ENCODE measurements around the gene PILRB.
A peak's percentile ranks its signal among the peaks of the same experiment; 100 is the strongest.
"Not testable (repeated sequence)": the region's sequence is repeated elsewhere in the genome, so short reads cannot be mapped to it uniquely, and the experiment has no call there.

PILRB gene

DNA sequence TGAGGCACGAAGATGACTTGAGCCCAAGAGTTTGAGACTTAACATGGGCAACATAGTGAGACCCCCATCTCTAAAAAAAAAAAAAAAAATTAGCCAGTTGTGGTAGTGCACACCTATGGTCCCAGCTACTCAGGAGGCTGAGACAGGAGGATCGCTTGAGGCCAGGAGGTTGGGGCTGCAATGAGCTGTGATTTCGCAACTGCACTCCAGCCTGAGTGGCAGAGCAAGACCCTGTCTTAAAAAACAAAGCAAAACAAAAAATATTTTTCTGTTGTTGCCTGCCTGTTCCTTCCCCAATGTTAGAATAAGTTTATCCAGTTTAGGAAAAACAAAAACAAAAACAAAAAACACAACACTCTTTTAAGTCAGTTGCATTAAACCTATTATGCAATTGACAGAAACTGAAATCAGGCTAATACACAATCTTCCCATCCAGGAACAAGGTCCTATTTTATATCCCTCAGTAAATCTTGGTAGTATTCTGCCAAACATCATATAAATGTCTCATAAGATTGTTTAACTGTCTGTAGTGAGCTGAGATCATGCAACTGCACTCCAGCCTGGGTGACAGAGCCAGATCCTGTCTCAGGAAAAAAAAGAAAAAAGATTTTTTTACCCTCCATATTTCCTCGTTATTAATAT is 20.3 kb downstream of the PILRB start:
- DNase-seq, result no peak

- DNase-seq, result peak; percentile 80 to 95 (median 90)
Observed at GRCh38 chr7:100380196-100380595, 22.3 kb downstream of the PILRB start.

- not testable (repeated sequence) for DNase-seq
Observed at GRCh38 chr7:100381531-100382233, 23.8 kb downstream of the PILRB start.

DNA sequence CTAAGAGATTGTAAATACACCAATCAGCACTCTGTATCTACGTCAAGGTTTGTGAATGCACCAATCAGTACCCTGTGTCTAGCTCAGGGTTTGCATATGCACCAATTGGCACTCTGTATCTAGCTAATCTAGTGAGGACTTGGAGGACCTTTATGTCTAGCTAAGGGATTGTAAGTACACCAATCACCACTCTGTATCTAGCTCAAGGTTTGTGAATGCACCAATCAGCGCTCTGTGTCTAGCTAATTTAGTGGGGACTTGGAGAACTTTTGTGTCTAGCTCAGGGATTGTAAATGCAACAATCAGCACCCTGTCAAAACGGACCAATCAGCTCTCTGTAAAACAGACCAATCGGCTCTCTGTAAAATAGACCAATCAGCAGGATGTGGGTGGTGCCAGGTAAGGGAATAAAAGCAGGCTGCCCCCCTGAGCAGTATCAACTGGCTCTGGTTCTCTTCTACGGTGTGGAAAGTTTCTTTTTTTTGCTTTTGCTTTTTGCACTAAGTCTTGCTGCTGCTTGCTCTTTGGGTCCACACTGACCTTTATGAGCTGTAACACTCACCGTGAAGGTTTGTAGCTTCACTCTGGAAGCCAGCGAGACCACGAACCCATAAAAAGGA is 24.4 kb downstream of the PILRB start:
- peak in 2 of 3 donors; percentile 29 for DNase-seq

GRCh38 chr7:100384628-100385294 is 26.8 kb downstream of the PILRB start:
- peak; percentile 68 to 82 (median 77) for DNase-seq

DNA sequence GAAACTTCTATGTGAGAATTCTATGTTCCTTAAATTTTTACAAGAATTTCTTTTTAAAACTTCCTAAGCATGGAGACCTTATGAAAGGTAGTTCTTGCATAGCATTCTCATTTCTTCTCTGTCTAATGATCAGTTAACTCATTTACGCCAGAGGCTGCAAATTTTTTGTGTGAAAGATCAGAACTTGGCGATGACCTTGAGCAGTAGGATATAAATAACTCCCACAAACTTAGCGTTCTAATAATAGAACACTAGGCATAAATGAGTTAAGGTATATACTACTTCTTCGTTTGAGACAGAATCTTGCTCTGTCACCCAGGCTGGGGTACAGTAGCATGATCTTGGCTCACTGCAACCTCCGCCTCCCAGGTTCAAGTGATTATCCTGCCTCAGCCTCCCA is 29.0 kb downstream of the PILRB start:
- DNase-seq, result no peak

DNA sequence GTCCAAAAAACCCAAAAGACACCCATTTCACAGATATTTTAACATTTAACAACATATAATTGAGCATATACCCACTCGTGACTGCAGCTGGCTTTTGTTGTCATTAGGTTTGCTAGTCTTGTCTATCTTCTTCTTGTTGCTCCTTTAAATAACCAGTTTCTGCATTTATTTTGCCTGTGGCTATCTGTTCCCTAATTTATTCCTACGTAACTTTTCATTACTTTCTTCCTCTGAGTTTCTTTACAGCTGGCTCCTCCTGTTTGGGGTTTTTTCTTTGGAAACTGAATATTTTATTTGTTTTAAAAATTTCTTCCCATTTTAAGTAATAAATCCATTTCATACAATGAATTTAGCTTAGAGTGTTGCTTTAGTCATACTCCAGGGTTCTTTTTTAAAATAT is 29.8 kb downstream of the PILRB start:
- DNase-seq, result peak in 2 of 3 donors; percentile 60 to 74

- DNase-seq, result no peak
Observed at GRCh38 chr7:100389437-100390088, 31.6 kb downstream of the PILRB start.

DNA sequence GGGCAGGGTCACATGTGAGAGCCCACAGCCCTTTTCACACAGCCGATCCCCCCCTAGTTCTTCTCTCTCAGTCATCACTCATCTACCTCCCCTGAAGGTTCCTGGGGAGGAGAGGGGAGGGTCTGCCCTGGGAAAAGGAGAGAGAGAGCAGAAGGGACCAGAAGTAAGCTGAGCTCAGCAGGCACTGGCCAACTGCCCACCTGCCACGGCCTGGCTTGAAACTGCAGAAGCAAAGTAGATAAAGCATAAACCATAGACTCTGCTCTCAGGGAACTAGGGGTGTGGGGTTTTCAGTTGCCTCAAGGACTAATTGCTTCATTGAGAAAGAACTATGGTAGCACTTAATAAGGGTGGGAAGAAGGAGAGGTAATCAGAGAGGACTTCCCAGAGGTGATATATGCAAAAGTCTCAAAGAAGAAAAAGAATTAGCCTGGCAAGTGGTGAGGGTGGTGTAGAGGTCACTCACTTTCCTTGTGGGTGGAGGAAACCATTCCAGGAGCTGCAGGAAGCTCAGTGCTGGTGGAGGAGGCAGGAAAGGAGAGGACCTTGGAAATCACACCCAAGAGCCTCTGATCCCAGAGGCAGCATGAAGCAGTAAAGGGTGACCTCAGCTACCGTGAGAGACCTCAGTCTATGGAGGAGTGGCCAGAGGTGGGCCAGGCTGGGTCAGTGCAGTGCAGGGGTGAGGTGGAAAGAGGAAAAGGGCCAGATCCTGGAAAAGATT is 32.5 kb downstream of the PILRB start:
- DNase-seq, result no peak

DNA sequence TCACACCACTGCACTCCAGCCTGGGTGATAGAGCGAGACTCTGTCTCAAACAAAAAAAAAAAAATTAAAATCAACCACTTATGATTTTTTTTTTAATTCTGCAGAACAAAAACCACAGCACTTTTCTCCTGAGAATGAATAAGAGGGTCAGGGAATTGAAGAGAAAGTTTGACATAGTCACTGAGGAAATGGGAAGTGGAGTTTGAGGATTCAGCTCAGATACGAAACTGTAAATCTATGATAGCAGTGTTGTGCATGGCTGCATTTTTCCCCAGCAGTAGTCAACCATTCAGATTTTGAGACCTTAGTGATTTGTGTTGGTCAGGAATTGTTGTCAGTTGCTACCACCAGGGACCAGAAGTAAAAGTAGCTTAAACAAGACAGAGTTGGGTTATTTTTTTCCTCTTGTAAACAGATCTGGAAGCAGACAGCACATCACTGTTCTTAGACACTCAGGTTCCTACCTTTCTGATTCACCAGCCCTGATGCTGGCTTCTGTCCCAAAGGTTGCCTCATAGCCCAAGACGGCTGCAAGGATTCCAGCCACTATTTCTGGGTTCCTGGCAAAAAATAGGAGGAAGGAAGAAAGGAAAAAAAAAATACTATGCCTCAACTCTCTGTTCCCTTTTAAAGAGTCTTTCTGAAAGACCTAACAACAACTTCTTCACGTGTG is 35.5 kb downstream of the PILRB start:
- peak in 2 of 3 donors; percentile 63 to 72 for DNase-seq

DNA sequence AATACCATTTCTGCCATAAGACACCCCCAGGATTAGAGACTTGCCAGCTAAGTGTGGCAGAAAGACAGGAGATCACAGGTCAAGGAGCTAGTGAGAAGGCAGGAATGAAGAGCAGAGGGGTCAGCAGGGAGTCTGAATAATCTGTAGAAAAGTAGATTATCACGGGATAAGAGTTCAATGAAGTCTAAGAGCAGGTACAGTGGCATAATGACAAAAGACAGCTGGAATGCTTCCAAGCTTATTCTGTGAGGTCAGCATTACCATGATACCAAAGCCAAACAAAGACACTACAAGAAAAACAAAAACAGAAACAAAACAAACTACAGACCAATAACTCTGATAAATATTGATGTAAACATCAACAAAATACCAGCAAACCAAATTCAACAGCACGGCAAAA is 36.2 kb downstream of the PILRB start:
- DNase-seq, result no peak

DNA sequence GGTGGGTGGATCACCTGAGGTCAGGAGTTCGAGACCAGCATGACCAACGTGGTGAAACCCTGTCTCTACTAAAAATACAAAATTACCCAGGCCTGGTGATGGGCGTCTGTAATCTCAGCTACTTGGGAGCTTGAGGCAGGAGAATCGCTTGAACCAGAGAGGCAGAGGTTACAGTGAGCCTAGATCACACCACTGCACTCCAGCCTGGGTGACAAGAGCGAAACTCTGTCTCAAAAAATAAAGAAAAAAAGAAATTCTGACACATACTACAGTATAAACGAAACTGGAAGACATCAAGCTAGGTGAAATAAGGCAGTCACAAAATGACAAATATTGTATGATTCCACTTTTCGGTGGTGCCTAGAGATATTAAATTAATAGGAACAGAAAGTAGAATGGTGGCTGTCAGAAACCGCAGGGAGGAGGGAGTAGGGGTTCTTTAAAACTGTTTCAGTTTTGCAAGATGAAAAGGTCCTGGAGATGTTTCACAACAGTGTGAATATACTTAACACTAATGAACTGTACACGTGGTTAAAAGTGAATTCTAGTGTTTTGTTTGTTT is 38.6 kb downstream of the PILRB start:
- DNase-seq, result peak; percentile 83 to 96 (median 91)

GRCh38 chr7:100397315-100398081 is 39.6 kb downstream of the PILRB start:
- DNase-seq, result no peak

DNA sequence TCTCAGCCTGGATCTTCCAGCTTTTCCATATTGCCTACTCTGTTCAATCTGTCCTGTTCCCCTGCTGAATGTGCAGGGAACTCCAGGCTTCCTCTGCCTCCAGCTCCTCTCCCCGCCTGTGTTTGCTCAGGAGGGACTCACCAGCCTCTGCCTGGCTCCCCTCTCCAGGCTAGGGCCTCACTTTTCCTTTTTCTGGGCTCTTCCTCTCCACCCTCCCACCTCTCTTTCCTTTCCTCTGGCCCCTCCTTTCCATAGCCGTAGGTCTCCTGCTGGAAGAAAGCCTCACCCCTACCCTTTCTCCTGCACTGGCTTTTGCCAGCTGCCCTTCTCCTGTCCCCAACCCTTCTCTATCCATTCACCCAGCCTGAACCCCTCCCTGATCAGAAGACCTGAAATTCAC is 40.3 kb downstream of the PILRB start:
- DNase-seq, result no peak

GRCh38 chr7:100400041-100400440 is 42.1 kb downstream of the PILRB start:
- no peak for DNase-seq

DNA sequence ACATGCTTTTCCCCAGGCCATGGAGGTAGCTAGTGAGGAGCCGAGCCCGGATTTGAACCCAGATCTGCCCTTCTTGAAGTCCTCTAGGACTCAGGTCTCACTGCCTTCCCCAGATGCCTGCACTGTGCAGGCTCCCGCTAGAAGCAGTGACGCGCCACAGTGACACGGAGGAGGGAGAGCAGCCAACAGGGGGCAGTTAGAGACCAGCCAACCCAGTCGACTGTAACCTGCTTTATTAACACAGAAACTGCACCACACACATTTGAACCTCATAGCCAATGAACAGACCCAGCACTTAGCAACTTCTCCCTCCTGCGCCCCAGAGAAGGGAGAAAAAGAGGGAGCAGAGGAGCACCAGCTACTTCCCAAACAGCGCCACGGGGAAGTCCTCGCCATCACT is 42.7 kb downstream of the PILRB start:
- no peak for DNase-seq

DNA sequence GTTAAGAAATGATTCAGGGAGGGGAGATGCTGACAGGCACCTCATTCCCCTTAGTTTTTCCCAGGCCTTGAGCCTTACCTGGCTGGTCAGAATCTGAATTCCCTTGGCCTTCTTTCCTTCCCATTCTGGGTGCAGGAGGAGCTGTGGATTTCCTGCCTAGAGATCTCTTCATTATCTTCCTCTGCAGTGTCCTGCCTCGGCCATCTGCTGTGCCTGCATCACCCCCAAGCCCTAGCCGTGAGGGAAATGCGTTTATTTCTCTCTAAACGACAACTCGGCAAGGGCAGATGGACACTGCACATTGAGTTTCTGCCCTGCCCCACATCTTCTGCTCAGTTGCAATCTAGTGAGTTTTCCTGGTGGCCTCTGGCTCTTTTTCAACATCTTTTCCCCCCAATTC is 43.9 kb downstream of the PILRB start:
- DNase-seq, result no peak

- no peak for DNase-seq
Observed at GRCh38 chr7:100402241-100402640, 44.3 kb downstream of the PILRB start.

- no peak for DNase-seq
Observed at GRCh38 chr7:100406767-100407166, 48.9 kb downstream of the PILRB start.
